Measurements from ENCODE around the gene ERBIN. TPM values are rescaled to one million over a fixed set of nuclear protein-coding genes. Genes with fewer than 3 reads are reported as not detected.

ERBIN gene
- total and polyA plus RNA-seq, 2 experiments from 2014 or later: 15.6 to 26.4 TPM

DNA sequence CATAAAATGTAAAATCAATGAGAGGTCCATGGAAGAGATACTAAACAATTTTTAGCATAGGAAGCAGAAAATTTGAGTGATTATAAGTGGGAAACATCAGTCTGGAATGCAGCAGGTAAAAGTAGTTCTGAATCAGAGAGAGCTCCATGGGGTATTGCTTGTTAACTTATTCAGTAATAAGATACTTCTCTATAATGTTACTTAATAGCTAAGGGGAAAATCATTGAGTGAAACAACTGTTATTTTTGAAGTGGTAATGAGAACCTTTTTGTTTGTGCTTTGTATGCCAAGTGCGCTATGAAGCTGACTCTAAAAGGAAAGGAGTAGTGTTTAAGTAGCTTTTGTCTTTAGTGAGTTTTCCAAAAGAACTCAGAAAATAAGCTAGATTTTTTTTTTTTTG lies 95.2 kb downstream of the ERBIN start:
- H3K4me3 Mint-ChIP-seq: no peak overlapping the region
- Histone ChIP-seq H3K36me3 (ENCODE audit: insufficient read depth) (peaks cover 5% of the 10 kb centered on the region; the same call in 1 of the 2 replicates), H3K9me2 (ENCODE audit: insufficient read depth) (no peaks in the 10 kb centered on the region), H3K4me2 (no peak overlapping the region), H3F3A (replicated peaks; ENCODE audit: low read depth) (no peaks in the 10 kb centered on the region), H4K20me1 (replicated peaks; ENCODE audit: insufficient read depth) (no peaks in the 10 kb centered on the region; the same call in 1 of the 2 replicates), H2AFZ (no peak overlapping the region), H3K4me3 (no peak overlapping the region), H3K79me2 (replicated peaks; ENCODE audit: insufficient read depth) (peaks cover 8% of the 10 kb centered on the region), H3K27me3 (ENCODE audit: insufficient read depth) (no peaks in the 10 kb centered on the region), H3K4me1 (ENCODE audit: insufficient read depth) (no peaks in the 10 kb centered on the region), H3K27ac (ENCODE audit: low read depth) (no peak overlapping the region)
- DNase-seq (ENCODE audit: low spot score): no peak
- no peak overlapping the region for H3K27ac Mint-ChIP-seq
- H3K4me1 Mint-ChIP-seq: no peaks in the 10 kb centered on the region
- H3K36me3 Mint-ChIP-seq (ENCODE audit: low read depth): peaks cover 4% of the 10 kb centered on the region; the same call in 2 of the 3 replicates
- no peak for ATAC-seq
- H3K27me3 Mint-ChIP-seq (ENCODE audit: insufficient read depth, low read depth, poor library complexity): peaks cover 2% of the 10 kb centered on the region
- TF ChIP-seq EZH2phosphoT487 (IDR thresholded peaks at IDR 0.05; ENCODE audit: unreplicated experiment): no peak
- no peak for TF ChIP-seq STAT1 (IDR thresholded peaks at IDR 0.05; ENCODE audit: unreplicated experiment)
- TF ChIP-seq, protein P1, sequence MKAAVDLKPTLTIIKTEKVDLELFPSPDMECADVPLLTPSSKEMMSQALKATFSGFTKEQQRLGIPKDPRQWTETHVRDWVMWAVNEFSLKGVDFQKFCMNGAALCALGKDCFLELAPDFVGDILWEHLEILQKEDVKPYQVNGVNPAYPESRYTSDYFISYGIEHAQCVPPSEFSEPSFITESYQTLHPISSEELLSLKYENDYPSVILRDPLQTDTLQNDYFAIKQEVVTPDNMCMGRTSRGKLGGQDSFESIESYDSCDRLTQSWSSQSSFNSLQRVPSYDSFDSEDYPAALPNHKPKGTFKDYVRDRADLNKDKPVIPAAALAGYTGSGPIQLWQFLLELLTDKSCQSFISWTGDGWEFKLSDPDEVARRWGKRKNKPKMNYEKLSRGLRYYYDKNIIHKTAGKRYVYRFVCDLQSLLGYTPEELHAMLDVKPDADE (IDR thresholded peaks at IDR 0.05): no peak
- no peak for TF ChIP-seq ZNF114 (CRISPR knock-in tag; IDR thresholded peaks at IDR 0.05)
- no peak for TF ChIP-seq NANOG (IDR thresholded peaks at IDR 0.05; ENCODE audit: borderline replicate concordance)
- no peak for TF ChIP-seq EZH2 (IDR thresholded peaks at IDR 0.05; ENCODE audit: low read depth, unreplicated experiment)
- H3K9me3 Mint-ChIP-seq: no peaks in the 10 kb centered on the region

DNA sequence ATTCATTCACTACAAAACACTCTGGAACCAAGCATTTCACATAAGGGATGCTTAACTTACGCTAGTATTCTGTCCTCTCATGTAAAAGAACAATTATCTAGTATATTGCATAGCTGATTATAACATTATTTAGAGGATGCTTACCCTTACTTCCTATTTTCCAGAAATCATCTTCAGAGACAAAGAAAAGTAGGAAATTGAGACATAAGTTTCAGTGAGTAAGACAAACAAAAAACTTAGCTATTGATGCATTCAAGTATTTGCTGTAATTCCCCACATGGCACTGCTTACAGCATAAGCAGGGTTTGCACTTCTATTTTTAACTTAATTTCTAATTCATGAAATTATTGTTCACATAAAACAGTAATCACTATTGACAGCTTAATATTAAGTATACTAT lies 112.9 kb downstream of the ERBIN start:
- H4K20me1 ChIP-seq (replicated peaks; ENCODE audit: insufficient read depth): no peaks in the 10 kb centered on the region
- Mint-ChIP-seq H3K27me3 (ENCODE audit: insufficient read depth, low read depth, poor library complexity) (no peaks in the 10 kb centered on the region), H3K4me1 (no peaks in the 10 kb centered on the region), H3K9me3 (no peaks in the 10 kb centered on the region), H3K27ac (no peak overlapping the region), H3K4me3 (no peak overlapping the region), H3K36me3 (ENCODE audit: low read depth) (peaks cover 5% of the 10 kb centered on the region)
- H3K79me2 ChIP-seq (replicated peaks; ENCODE audit: insufficient read depth): no peaks in the 10 kb centered on the region
- H3K4me3 ChIP-seq: no peak overlapping the region
- H3K4me2 ChIP-seq: no peak overlapping the region
- no peaks in the 10 kb centered on the region for H3K9me2 ChIP-seq (ENCODE audit: insufficient read depth)
- H3K4me1 ChIP-seq (ENCODE audit: insufficient read depth): no peaks in the 10 kb centered on the region
- DNase-seq (ENCODE audit: low spot score): no peak
- peaks cover 17% of the 10 kb centered on the region; the same call in 1 of the 2 replicates for H3K36me3 ChIP-seq (ENCODE audit: insufficient read depth)
- no peak for ATAC-seq
- H3K27me3 ChIP-seq (ENCODE audit: insufficient read depth): no peaks in the 10 kb centered on the region
- no peaks in the 10 kb centered on the region for H3F3A ChIP-seq (replicated peaks; ENCODE audit: low read depth)
- H2AFZ ChIP-seq: no peak overlapping the region
- H3K27ac ChIP-seq (ENCODE audit: low read depth): no peak overlapping the region
- TF ChIP-seq, protein P1 (IDR thresholded peaks at IDR 0.05): no peak
- TF ChIP-seq, protein P2, sequence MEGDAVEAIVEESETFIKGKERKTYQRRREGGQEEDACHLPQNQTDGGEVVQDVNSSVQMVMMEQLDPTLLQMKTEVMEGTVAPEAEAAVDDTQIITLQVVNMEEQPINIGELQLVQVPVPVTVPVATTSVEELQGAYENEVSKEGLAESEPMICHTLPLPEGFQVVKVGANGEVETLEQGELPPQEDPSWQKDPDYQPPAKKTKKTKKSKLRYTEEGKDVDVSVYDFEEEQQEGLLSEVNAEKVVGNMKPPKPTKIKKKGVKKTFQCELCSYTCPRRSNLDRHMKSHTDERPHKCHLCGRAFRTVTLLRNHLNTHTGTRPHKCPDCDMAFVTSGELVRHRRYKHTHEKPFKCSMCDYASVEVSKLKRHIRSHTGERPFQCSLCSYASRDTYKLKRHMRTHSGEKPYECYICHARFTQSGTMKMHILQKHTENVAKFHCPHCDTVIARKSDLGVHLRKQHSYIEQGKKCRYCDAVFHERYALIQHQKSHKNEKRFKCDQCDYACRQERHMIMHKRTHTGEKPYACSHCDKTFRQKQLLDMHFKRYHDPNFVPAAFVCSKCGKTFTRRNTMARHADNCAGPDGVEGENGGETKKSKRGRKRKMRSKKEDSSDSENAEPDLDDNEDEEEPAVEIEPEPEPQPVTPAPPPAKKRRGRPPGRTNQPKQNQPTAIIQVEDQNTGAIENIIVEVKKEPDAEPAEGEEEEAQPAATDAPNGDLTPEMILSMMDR (conservative IDR thresholded peaks at IDR 0.05; ENCODE audit: low read depth in 2 of 2): no peak
- TF ChIP-seq STAT1 (IDR thresholded peaks at IDR 0.05; ENCODE audit: unreplicated experiment) (no peak), EZH2phosphoT487 (IDR thresholded peaks at IDR 0.05; ENCODE audit: unreplicated experiment) (no peak), JUNB (IDR thresholded peaks at IDR 0.05; ENCODE audit: unreplicated experiment) (no peak), ZNF331 (CRISPR knock-in tag; IDR thresholded peaks at IDR 0.05; ENCODE audit: low read depth) (no peak)
- TF ChIP-seq, protein P3, sequence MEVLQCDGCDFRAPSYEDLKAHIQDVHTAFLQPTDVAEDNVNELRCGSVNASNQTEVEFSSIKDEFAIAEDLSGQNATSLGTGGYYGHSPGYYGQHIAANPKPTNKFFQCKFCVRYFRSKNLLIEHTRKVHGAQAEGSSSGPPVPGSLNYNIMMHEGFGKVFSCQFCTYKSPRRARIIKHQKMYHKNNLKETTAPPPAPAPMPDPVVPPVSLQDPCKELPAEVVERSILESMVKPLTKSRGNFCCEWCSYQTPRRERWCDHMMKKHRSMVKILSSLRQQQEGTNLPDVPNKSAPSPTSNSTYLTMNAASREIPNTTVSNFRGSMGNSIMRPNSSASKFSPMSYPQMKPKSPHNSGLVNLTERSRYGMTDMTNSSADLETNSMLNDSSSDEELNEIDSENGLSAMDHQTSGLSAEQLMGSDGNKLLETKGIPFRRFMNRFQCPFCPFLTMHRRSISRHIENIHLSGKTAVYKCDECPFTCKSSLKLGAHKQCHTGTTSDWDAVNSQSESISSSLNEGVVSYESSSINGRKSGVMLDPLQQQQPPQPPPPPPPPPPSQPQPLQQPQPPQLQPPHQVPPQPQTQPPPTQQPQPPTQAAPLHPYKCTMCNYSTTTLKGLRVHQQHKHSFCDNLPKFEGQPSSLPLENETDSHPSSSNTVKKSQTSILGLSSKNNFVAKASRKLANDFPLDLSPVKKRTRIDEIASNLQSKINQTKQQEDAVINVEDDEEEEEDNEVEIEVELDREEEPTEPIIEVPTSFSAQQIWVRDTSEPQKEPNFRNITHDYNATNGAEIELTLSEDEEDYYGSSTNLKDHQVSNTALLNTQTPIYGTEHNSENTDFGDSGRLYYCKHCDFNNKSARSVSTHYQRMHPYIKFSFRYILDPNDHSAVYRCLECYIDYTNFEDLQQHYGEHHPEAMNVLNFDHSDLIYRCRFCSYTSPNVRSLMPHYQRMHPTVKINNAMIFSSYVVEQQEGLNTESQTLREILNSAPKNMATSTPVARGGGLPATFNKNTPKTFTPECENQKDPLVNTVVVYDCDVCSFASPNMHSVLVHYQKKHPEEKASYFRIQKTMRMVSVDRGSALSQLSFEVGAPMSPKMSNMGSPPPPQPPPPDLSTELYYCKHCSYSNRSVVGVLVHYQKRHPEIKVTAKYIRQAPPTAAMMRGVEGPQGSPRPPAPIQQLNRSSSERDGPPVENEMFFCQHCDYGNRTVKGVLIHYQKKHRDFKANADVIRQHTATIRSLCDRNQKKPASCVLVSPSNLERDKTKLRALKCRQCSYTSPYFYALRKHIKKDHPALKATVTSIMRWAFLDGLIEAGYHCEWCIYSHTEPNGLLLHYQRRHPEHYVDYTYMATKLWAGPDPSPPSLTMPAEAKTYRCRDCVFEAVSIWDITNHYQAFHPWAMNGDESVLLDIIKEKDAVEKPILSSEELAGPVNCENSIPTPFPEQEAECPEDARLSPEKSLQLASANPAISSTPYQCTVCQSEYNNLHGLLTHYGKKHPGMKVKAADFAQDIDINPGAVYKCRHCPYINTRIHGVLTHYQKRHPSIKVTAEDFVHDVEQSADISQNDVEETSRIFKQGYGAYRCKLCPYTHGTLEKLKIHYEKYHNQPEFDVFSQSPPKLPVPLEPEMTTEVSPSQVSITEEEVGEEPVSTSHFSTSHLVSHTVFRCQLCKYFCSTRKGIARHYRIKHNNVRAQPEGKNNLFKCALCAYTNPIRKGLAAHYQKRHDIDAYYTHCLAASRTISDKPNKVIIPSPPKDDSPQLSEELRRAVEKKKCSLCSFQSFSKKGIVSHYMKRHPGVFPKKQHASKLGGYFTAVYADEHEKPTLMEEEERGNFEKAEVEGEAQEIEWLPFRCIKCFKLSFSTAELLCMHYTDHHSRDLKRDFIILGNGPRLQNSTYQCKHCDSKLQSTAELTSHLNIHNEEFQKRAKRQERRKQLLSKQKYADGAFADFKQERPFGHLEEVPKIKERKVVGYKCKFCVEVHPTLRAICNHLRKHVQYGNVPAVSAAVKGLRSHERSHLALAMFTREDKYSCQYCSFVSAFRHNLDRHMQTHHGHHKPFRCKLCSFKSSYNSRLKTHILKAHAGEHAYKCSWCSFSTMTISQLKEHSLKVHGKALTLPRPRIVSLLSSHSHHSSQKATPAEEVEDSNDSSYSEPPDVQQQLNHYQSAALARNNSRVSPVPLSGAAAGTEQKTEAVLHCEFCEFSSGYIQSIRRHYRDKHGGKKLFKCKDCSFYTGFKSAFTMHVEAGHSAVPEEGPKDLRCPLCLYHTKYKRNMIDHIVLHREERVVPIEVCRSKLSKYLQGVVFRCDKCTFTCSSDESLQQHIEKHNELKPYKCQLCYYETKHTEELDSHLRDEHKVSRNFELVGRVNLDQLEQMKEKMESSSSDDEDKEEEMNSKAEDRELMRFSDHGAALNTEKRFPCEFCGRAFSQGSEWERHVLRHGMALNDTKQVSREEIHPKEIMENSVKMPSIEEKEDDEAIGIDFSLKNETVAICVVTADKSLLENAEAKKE (CRISPR knock-in tag; IDR thresholded peaks at IDR 0.05): no peak
